Activated T-cell treated with anti-CD3 and anti-CD28 coated beads, Interleukin-2, amount 50 U/mL, for 4 hours (primary cell): ENCODE results near the gene ELAVL1. TPM values are rescaled to one million over a fixed set of nuclear protein-coding genes. Genes with fewer than 3 reads are reported as not detected.

Experiments used
- ATAC-seq, 2 donors: fragments of 200-7000 bp; cut with Tn5 transposase; one replicate each; pipeline ENCODE4 v1.10.0; 2021
- DNase-seq: peaks from one replicate; pipeline ENCODE4 v3.0.0-alpha.2; 2020
- H3K27me3 Mint-ChIP-seq: one replicate; pipeline ENCODE4 v1.8.0; 2021; ENCODE audit warnings: low read depth, mixed read lengths
- H3K36me3 Mint-ChIP-seq: one replicate; pipeline ENCODE4 v1.8.0; 2022; ENCODE audit warnings: mixed read lengths; ENCODE audit not compliant: insufficient read depth
- H3K4me1 Mint-ChIP-seq: one replicate; pipeline ENCODE4 v1.8.0; 2021; ENCODE audit warnings: low read depth, mixed read lengths
- H3K4me3 Mint-ChIP-seq: one replicate; pipeline ENCODE4 v1.8.0; 2021; ENCODE audit warnings: mild to moderate bottlenecking, moderate library complexity, mixed read lengths
- H3K9me3 Mint-ChIP-seq: one replicate; pipeline ENCODE4 v1.8.0; 2021; ENCODE audit warnings: mixed read lengths
- total RNA-seq, 3 donors: library from RNA; stranded (reverse); gene quantifications; one replicate each; pipeline ENCODE4 v1.2.1, GENCODE V29; 2021

Gene ELAVL1
- total RNA-seq, 3 donors from 2014 or later = 160 to 171 (median 161) TPM

DNA sequence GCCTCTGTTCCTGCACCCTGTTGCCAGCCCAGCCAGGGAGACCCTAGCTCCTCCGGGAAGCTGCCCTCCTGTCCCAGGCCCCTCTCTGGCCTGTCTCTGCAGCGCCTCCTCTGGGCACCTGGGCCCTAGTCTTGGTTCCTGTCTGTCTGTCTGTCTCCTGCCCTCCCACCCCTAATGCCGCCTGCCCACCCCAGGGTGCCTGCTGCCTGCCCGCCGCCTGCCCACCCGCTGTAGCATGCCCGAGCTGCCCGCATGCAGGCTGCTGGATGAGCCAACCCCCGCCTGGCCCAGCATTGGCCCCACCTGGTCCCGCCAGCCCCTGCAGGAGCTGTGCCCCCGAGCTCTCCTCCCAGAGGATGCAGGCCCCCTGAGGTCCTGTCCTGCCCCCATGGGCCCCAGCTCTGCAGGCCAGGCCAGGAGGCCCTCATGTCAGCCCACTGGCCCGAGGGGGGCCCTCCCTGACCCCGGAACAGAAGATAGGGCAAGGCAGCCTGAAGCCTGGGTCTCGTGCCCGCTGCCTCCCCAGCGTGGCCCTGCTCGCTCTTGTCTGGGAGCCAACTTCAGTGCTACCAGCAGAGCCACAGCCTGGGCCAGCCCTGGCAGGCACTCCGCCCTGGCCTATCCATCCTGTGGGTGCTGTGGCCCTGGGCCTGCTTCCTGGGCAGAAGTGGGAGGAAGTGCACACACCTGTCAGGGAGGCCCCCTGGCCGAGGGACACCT is 96.5 kb downstream of the ELAVL1 start:
- Mint-ChIP-seq H3K9me3 (no peaks in the 10 kb centered on the region), H3K27me3 (no peaks in the 10 kb centered on the region), H3K4me1 (peaks cover 15% of the 10 kb centered on the region), H3K4me3 (no peak overlapping the region), H3K36me3 (peaks cover 16% of the 10 kb centered on the region)
- DNase-seq (no peak), ATAC-seq (no peak)

Other genes with a start within 250 kb of the ELAVL1 start
- gene CLEC4M, start 242.4 kb downstream of the ELAVL1 start, total RNA-seq = not detected
- gene EVI5L, start 175.4 kb downstream of the ELAVL1 start, total RNA-seq = 1 to 10 TPM; 6.6 to 7.5 (median 7.1) TPM
- gene PRR36, start 131.3 kb downstream of the ELAVL1 start, total RNA-seq = under 1 TPM in 2 of 3 donors, not detected in 1; 0.05 to 0.08 TPM
- gene LRRC8E, start 117.1 kb downstream of the ELAVL1 start, total RNA-seq = under 1 TPM in 1 of 3 donors, not detected in 2; 0.05 TPM
- gene MAP2K7, start 101.8 kb downstream of the ELAVL1 start, total RNA-seq = 10 to 100 TPM; 40.4 to 44.0 (median 43.3) TPM
- 1 to 10 TPM in 2 of 3 donors, under 1 TPM in 1; 0.74 to 2.4 (median 1.4) TPM for gene TGFBR3L, start 90.8 kb downstream of the ELAVL1 start, total RNA-seq
- gene SNAPC2, start 85.3 kb downstream of the ELAVL1 start, total RNA-seq = 10 to 100 TPM; 16.7 to 20.0 (median 18.8) TPM
- gene CTXN1, start 79.5 kb downstream of the ELAVL1 start, total RNA-seq = 1 to 10 TPM in 1 of 3 donors, under 1 TPM in 2; 0.71 to 1.4 (median 0.95) TPM
- gene TIMM44, start 62.0 kb downstream of the ELAVL1 start, total RNA-seq = 100 to 1,000 TPM; 180 to 193 (median 190) TPM
- gene CCL25, start 47.1 kb upstream of the ELAVL1 start, total RNA-seq = not detected
- gene FBN3, start 144.0 kb upstream of the ELAVL1 start, total RNA-seq = under 1 TPM in 1 of 3 donors, not detected in 2; 0.03 TPM
- gene CERS4, start 203.7 kb upstream of the ELAVL1 start, total RNA-seq = 10 to 100 TPM; 16.8 to 24.1 (median 19.6) TPM